IMR-90 (cell line): ENCODE measurements around the gene C10orf71. TPM values are rescaled to one million over a fixed set of nuclear protein-coding genes. Genes with fewer than 3 reads are reported as not detected.

ENCODE experiments used
- ATAC-seq: fragments of 200-7000 bp; cut with Tn5 transposase; 2 replicates; pipeline ENCODE4 v1.9.1; 2020; ENCODE audit warnings: low read depth, mild to moderate bottlenecking, moderate library complexity
- BruUV-seq: library from RNA; stranded (reverse); fragments of 400-500 nt; replicated peaks from 2 replicates; lab custom pipeline; 2021; lab: Mats Ljungman, UMichigan
- CTCF ChIA-PET: fragments of 300-600 bp; formaldehyde crosslinking; extraction: SDS; loops from one replicate; lab custom pipeline; 2021; ENCODE audit warnings: antibody characterized with exemption; lab: Yijun Ruan, JAX
- POLR2A ChIA-PET: fragments of 300-600 bp; sonication (Branson Sonifier 250); formaldehyde crosslinking; loops from one replicate; lab custom pipeline; 2022; ENCODE audit warnings: antibody characterized with exemption; ENCODE audit not compliant: unreplicated experiment; lab: Charles Lee
- DNase-seq: peaks from one replicate; pipeline ENCODE4 v3.0.0; 2013
- H2AFZ ChIP-seq: replicated peaks from 2 replicates; pipeline ENCODE3; 2013; ENCODE audit warnings: low read length, mild to moderate bottlenecking; ENCODE audit not compliant: poor library complexity
- H2AK5ac ChIP-seq: 2 replicates; pipeline ENCODE4 v1.6.1; 2013; ENCODE audit warnings: low read depth, low read length, inconsistent platforms
- H2AK9ac ChIP-seq: replicated peaks from 2 replicates; pipeline ENCODE3; 2013; ENCODE audit warnings: mild to moderate bottlenecking, low read depth, low read length, moderate library complexity; ENCODE audit not compliant: poor library complexity
- H2BK120ac ChIP-seq: 2 replicates; pipeline ENCODE4 v1.6.1; 2013; ENCODE audit warnings: low read depth, low read length, inconsistent platforms
- H2BK15ac ChIP-seq: 3 replicates; pipeline ENCODE4 v1.6.1; 2013; ENCODE audit warnings: low read depth, low read length, inconsistent platforms
- H2BK20ac ChIP-seq: 2 replicates; pipeline ENCODE4 v1.6.1; 2013; ENCODE audit warnings: low read depth, mild to moderate bottlenecking, inconsistent platforms, low read length, moderate library complexity
- H2BK5ac ChIP-seq: 2 replicates; pipeline ENCODE4 v1.6.1; 2013; ENCODE audit warnings: mild to moderate bottlenecking, low read depth, low read length, inconsistent platforms; ENCODE audit not compliant: poor library complexity, severe bottlenecking
- H3K14ac ChIP-seq: replicated peaks from 2 replicates; pipeline ENCODE4 v1.6.1; 2013; ENCODE audit warnings: low read depth, low read length, inconsistent platforms
- H3K18ac ChIP-seq: 2 replicates; pipeline ENCODE4 v1.6.1; 2013; ENCODE audit warnings: low read depth, low read length, control low read depth
- H3K23ac ChIP-seq: 2 replicates; pipeline ENCODE4 v1.6.1; 2013; ENCODE audit warnings: low read depth, low read length, inconsistent platforms
- H3K27ac ChIP-seq: 2 replicates; pipeline ENCODE4 v1.5.1; 2013; ENCODE audit warnings: mild to moderate bottlenecking, control low read depth, low read length; ENCODE audit not compliant: insufficient read depth
- H3K27me3 ChIP-seq: 2 replicates; pipeline ENCODE4 v1.6.1; 2013; ENCODE audit warnings: low read length; ENCODE audit not compliant: control insufficient read depth, insufficient read depth
- H3K36me3 ChIP-seq: 2 replicates; pipeline ENCODE4 v1.6.1; 2013; ENCODE audit warnings: low read length, mixed read lengths; ENCODE audit not compliant: control insufficient read depth, insufficient read depth
- H3K4ac ChIP-seq: 2 replicates; pipeline ENCODE4 v1.6.1; 2013; ENCODE audit warnings: low read depth, low read length, inconsistent platforms
- H3K4me1 ChIP-seq: 2 replicates; pipeline ENCODE4 v1.6.1; 2013; ENCODE audit warnings: low read length, mixed read lengths; ENCODE audit not compliant: control insufficient read depth, insufficient read depth
- H3K4me2 ChIP-seq: 2 replicates; pipeline ENCODE4 v1.6.1; 2013; ENCODE audit warnings: low read depth, mild to moderate bottlenecking, control low read depth, low read length, moderate library complexity
- H3K4me3 ChIP-seq: 2 replicates; pipeline ENCODE4 v1.5.1; 2013; ENCODE audit warnings: low read depth, mild to moderate bottlenecking, control low read depth, low read length, moderate library complexity; ENCODE audit not compliant: insufficient read depth
- H3K56ac ChIP-seq: 2 replicates; pipeline ENCODE4 v1.6.1; 2013; ENCODE audit warnings: low read length, inconsistent platforms; ENCODE audit not compliant: insufficient read depth; ENCODE audit errors: extremely low read depth
- H3K79me1 ChIP-seq, 2 experiments: 2 replicates each; pipeline ENCODE4 v1.6.1; 2013; ENCODE audit warnings: low read length in 2 of 2, inconsistent platforms in 1 of 2, low read depth in 1 of 2
- H3K9ac ChIP-seq: 2 replicates; pipeline ENCODE4 v1.6.1; 2013; ENCODE audit warnings: low read depth, low read length, control low read depth
- H3K9me1 ChIP-seq: 2 replicates; pipeline ENCODE4 v1.6.1; 2013; ENCODE audit warnings: low read length, inconsistent platforms; ENCODE audit not compliant: insufficient read depth
- H3K9me3 ChIP-seq: 2 replicates; pipeline ENCODE4 v1.6.1; 2013; ENCODE audit warnings: low read length; ENCODE audit not compliant: control insufficient read depth, insufficient read depth
- H4K20me1 ChIP-seq: 2 replicates; pipeline ENCODE4 v1.6.1; 2013; ENCODE audit warnings: low read length, inconsistent platforms; ENCODE audit not compliant: insufficient read depth
- H4K5ac ChIP-seq: 2 replicates; pipeline ENCODE4 v1.6.1; 2013; ENCODE audit warnings: mild to moderate bottlenecking, low read depth, low read length, control low read depth
- H4K8ac ChIP-seq, 2 experiments: 2 replicates each; pipeline ENCODE4 v1.6.1; 2013; ENCODE audit warnings: low read depth in 2 of 2, low read length in 2 of 2, control low read depth in 1 of 2, inconsistent platforms in 1 of 2
- H4K91ac ChIP-seq: 2 replicates; pipeline ENCODE4 v1.6.1; 2013; ENCODE audit warnings: low read depth, low read length, inconsistent platforms; ENCODE audit not compliant: insufficient read depth
- CEBPB ChIP-seq: IDR thresholded peaks from 2 replicates; pipeline ENCODE4 v1.6.1; 2012; ENCODE audit warnings: low read depth, low read length, improper control_type of control experiment
- CHD1 ChIP-seq: IDR thresholded peaks from 2 replicates; pipeline ENCODE4 v1.6.1; 2012; ENCODE audit warnings: low read depth, low read length, improper control_type of control experiment
- CTCF ChIP-seq: conservative IDR thresholded peaks from 2 replicates; pipeline ENCODE4 v1.5.1; 2012; ENCODE audit warnings: mild to moderate bottlenecking, low read depth, low read length, improper control_type of control experiment
- ELK1 ChIP-seq: fragments of 150-350 bp; IDR thresholded peaks from 2 replicates; pipeline ENCODE4 v1.6.1; 2016; ENCODE audit warnings: low read depth, mild to moderate bottlenecking, low read length, moderate library complexity, borderline replicate concordance
- FOS ChIP-seq: fragments of 150-350 bp; IDR thresholded peaks from 2 replicates; pipeline ENCODE4 v1.6.1; 2016; ENCODE audit warnings: low read depth, low read length
- MAZ ChIP-seq: IDR thresholded peaks from 2 replicates; pipeline ENCODE4 v1.6.1; 2012; ENCODE audit warnings: low read depth, mild to moderate bottlenecking, low read length, improper control_type of control experiment, moderate library complexity, borderline replicate concordance
- MXI1 ChIP-seq: IDR thresholded peaks from 2 replicates; pipeline ENCODE4 v1.6.1; 2012; ENCODE audit warnings: low read depth, mild to moderate bottlenecking, low read length, moderate library complexity, borderline replicate concordance
- POLR2A ChIP-seq: IDR thresholded peaks from 2 replicates; pipeline ENCODE4 v1.6.1; 2012; ENCODE audit warnings: mild to moderate bottlenecking, low read depth, low read length
- RCOR1 ChIP-seq: IDR thresholded peaks from 2 replicates; pipeline ENCODE4 v1.6.1; 2012; ENCODE audit warnings: mild to moderate bottlenecking, low read length, improper control_type of control experiment; ENCODE audit not compliant: insufficient replicate concordance
- SMC3 ChIP-seq: fragments of 150-350 bp; IDR thresholded peaks from 2 replicates; pipeline ENCODE4 v1.6.1; 2016; ENCODE audit warnings: low read depth, mild to moderate bottlenecking, antibody characterized with exemption, low read length, moderate library complexity
- WGBS, 2 experiments: methylation state at CpG; one replicate each; pipeline versions ENCODE4 v1.1.5 to v1.1.7; 2013; ENCODE audit warnings: missing lambda C conversion rate in 2 of 2; ENCODE audit not compliant: insufficient read length in 1 of 2; ENCODE audit errors: extremely low coverage in 2 of 2; 5-methylcytosine and 5-hydroxymethylcytosine counted together
- dilution Hi-C: fragments of 300-500 bp; cut with HindIII; formaldehyde crosslinking; loops from one replicate; pipeline ENCODE4 v1.14.3; 2018; ENCODE audit warnings: low sequenced_read_pairs; ENCODE audit not compliant: unreplicated experiment
- in situ Hi-C: fragments of 300-500 bp; cut with MboI; formaldehyde crosslinking; loops from 3 replicates; pipeline ENCODE4 v1.14.3; 2019; ENCODE audit warnings: low sequenced_read_pairs, inconsistent platforms, mixed read lengths
- intact Hi-C: fragments of 100-400 bp; cut with micrococcal nuclease; formaldehyde crosslinking; loops from 2 replicates; pipeline ENCODE4 v1.10.0; 2022
- polyA plus RNA-seq, 3 experiments: library from polyadenylated mRNA; depleted of rRNA; stranded (reverse); fragments of >200 nt; gene quantifications; 2 replicates each; pipeline ENCODE4 v1.2.3, GENCODE V29; 2012; ENCODE audit warnings: low replicate concordance in 1 of 3
- total RNA-seq: library from RNA; depleted of rRNA; stranded (reverse); fragments of >200 nt; gene quantifications from 2 replicates; pipeline ENCODE4 v1.2.3, GENCODE V29; 2012

Gene C10orf71
- total and polyA plus RNA-seq, 2 of the 4 experiments (the other 2 are of a cell fraction) = not detected

GRCh38 chr10:49292565-49293207 is 6.3 kb upstream of the C10orf71 start:
- H2AFZ ChIP-seq = no peak overlapping the region
- H3K36me3 ChIP-seq = no peaks in the 10 kb centered on the region
- no peak overlapping the region for H3K9ac ChIP-seq
- H4K20me1 ChIP-seq = no peaks in the 10 kb centered on the region
- H3K14ac ChIP-seq = no peak overlapping the region
- H3K9me3 ChIP-seq = no peaks in the 10 kb centered on the region
- H2AK9ac ChIP-seq = no peak overlapping the region
- no peak overlapping the region for H3K4ac ChIP-seq
- TF ChIP-seq FOS (no peak), CHD1 (no peak), MAZ (no peak), SMC3 (no peak), POLR2A (no peak), ELK1 (no peak), CEBPB (no peak), CTCF (no peak), RCOR1 (no peak), MXI1 (no peak)
- no peak overlapping the region for H4K8ac ChIP-seq
- ATAC-seq (no peak), DNase-seq (no peak)
- WGBS, 2 experiments = 75% methylated on average over 2 of the region's 6 CpGs; no CpG with 5 or more reads in 1 of the 2 experiments
- no peak overlapping the region for H2BK15ac ChIP-seq
- no peaks in the 10 kb centered on the region for H3K79me1 ChIP-seq
- BruUV-seq = no TSS peak
- POLR2A ChIA-PET = no interaction called here
- CTCF ChIA-PET = no interaction called here
- no peaks in the 10 kb centered on the region for H3K4me1 ChIP-seq
- intact Hi-C loops (loop anchor here (10.0 kb wide), 1 partner anchor 178 kb away; the partner anchor contains the start of gene VSTM4), dilution Hi-C loops (no loop called here), in situ Hi-C loops (no loop called here)
- H3K18ac ChIP-seq = no peak overlapping the region
- no peak overlapping the region for H2AK5ac ChIP-seq
- H3K27me3 ChIP-seq = peaks cover 33% of the 10 kb centered on the region
- no peak overlapping the region for H3K4me3 ChIP-seq
- no peaks in the 10 kb centered on the region for H3K9me1 ChIP-seq
- no peak overlapping the region for H3K23ac ChIP-seq
- H4K91ac ChIP-seq = no peak overlapping the region
- H2BK5ac ChIP-seq = no peak overlapping the region
- no peak overlapping the region for H3K56ac ChIP-seq
- no peak overlapping the region for H2BK20ac ChIP-seq
- no peak overlapping the region for H3K4me2 ChIP-seq
- no peak overlapping the region for H2BK120ac ChIP-seq
- no peak overlapping the region for H3K27ac ChIP-seq
- no peak overlapping the region for H4K5ac ChIP-seq
